WTC11 (cell line): ENCODE results near the gene GNRH2. TPM values are rescaled to one million over a fixed set of nuclear protein-coding genes. Genes with fewer than 3 reads are reported as not detected.
"Not testable (repeated sequence)": the region's sequence is repeated elsewhere in the genome, so short reads cannot be mapped to it uniquely, and the experiment has no call there.

Source experiments
- ATAC-seq: fragments of 200-7000 bp; cut with Tn5 transposase; 2 replicates; pipeline ENCODE4 v1.10.0; 2021; ENCODE audit warnings: mild to moderate bottlenecking, moderate library complexity
- CTCF ChIA-PET: fragments of 300-600 bp; sonication (Branson Sonifier 250); formaldehyde crosslinking; loops from one replicate; lab custom pipeline; 2021; ENCODE audit warnings: antibody characterized with exemption; lab: Charles Lee
- POLR2A ChIA-PET: fragments of 350-600 bp; sonication (Branson Sonifier 250); formaldehyde crosslinking; loops from one replicate; lab custom pipeline; 2021; ENCODE audit warnings: antibody characterized with exemption; lab: Charles Lee
- DNase-seq: peaks from one replicate; pipeline ENCODE4 v3.0.0; 2021; ENCODE audit warnings: low spot score
- H3K27ac Mint-ChIP-seq: 2 replicates; pipeline ENCODE4 v1.8.0; 2021; ENCODE audit warnings: mixed read lengths
- H3K27me3 Mint-ChIP-seq: 2 replicates; pipeline ENCODE4 v1.8.0; 2021; ENCODE audit warnings: low read depth, mild to moderate bottlenecking, moderate library complexity, mixed read lengths
- H3K36me3 Mint-ChIP-seq: 2 replicates; pipeline ENCODE4 v1.8.0; 2021; ENCODE audit warnings: mixed read lengths
- H3K4me1 Mint-ChIP-seq: 2 replicates; pipeline ENCODE4 v1.8.0; 2022; ENCODE audit warnings: mixed read lengths
- H3K4me3 Mint-ChIP-seq: 2 replicates; pipeline ENCODE4 v1.8.0; 2021; ENCODE audit warnings: mild to moderate bottlenecking, moderate library complexity, mixed read lengths
- H3K9me3 Mint-ChIP-seq: 2 replicates; pipeline ENCODE4 v1.8.0; 2021; ENCODE audit warnings: mixed read lengths
- NFATC4 ChIP-seq: fragments of 250-450 bp; sonication (Bioruptor Pico); IDR thresholded peaks from 2 replicates; pipeline ENCODE4 v1.9.0; 2021; ENCODE audit warnings: mild to moderate bottlenecking
- TP53 ChIP-seq: sonication (generic); formaldehyde crosslinking; IDR thresholded peaks from 2 replicates; pipeline ENCODE4 v1.8.1; 2023; ENCODE audit warnings: mild to moderate bottlenecking, missing genetic modification reagents
- ZNF317 ChIP-seq: sonication (generic); formaldehyde crosslinking; IDR thresholded peaks from 2 replicates; pipeline ENCODE4 v1.8.1; 2023; ENCODE audit warnings: low read depth, mild to moderate bottlenecking, moderate library complexity, missing genetic modification reagents, borderline replicate concordance
- total RNA-seq: library from RNA; stranded (reverse); gene quantifications from 3 replicates; pipeline ENCODE4 v1.2.3, GENCODE V29; 2021
- TF ChIP-seq, protein P1 (sequence below): sonication (generic); formaldehyde crosslinking; IDR thresholded peaks from 2 replicates; pipeline ENCODE4 v1.8.1; 2023; ENCODE audit warnings: mild to moderate bottlenecking, missing genetic modification reagents, borderline replicate concordance
- TF ChIP-seq, protein P2 (sequence below): sonication (generic); formaldehyde crosslinking; IDR thresholded peaks from 2 replicates; pipeline ENCODE4 v1.8.0; 2022; ENCODE audit warnings: mild to moderate bottlenecking, missing genetic modification reagents
- TF ChIP-seq, protein P3 (sequence below): fragments of 250-450 bp; sonication (Bioruptor Pico); IDR thresholded peaks from 2 replicates; pipeline ENCODE4 v1.9.0; 2021; ENCODE audit warnings: mild to moderate bottlenecking

GNRH2 gene
- total RNA-seq, 1 experiment from 2014 or later: 1.1 TPM

DNA sequence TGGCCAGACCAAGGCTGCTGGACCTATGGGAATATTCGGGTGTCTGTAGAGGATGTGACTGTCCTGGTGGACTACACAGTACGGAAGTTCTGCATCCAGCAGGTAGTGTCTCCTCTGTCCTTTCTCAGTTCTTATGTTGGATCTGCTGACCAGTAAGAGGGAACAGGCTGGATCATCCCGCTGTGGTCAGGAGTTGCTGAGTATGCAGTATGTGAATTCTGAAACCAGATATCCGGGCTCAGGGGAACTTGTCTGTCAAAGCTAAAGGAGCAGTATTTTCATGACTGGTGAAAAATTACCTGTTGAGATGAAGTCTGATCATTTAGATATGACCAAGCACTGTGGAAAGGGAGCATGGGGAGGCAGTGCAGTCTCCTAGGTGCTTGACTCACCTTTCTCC lies 22.1 kb upstream of the GNRH2 start:
- H3K4me1 Mint-ChIP-seq: no peaks in the 10 kb centered on the region
- no peak for DNase-seq
- POLR2A ChIA-PET: no interaction called here
- no peak for ATAC-seq
- peaks cover 12% of the 10 kb centered on the region for H3K9me3 Mint-ChIP-seq
- CTCF ChIA-PET: interaction anchor here (0.5 kb wide), 1 partner anchor 32 kb away, joined by 3 read pairs; no protein-coding TSS in a partner anchor
- no peak overlapping the region for H3K4me3 Mint-ChIP-seq
- no peak overlapping the region for H3K27ac Mint-ChIP-seq
- no peaks in the 10 kb centered on the region for H3K27me3 Mint-ChIP-seq
- TF ChIP-seq, protein P1, sequence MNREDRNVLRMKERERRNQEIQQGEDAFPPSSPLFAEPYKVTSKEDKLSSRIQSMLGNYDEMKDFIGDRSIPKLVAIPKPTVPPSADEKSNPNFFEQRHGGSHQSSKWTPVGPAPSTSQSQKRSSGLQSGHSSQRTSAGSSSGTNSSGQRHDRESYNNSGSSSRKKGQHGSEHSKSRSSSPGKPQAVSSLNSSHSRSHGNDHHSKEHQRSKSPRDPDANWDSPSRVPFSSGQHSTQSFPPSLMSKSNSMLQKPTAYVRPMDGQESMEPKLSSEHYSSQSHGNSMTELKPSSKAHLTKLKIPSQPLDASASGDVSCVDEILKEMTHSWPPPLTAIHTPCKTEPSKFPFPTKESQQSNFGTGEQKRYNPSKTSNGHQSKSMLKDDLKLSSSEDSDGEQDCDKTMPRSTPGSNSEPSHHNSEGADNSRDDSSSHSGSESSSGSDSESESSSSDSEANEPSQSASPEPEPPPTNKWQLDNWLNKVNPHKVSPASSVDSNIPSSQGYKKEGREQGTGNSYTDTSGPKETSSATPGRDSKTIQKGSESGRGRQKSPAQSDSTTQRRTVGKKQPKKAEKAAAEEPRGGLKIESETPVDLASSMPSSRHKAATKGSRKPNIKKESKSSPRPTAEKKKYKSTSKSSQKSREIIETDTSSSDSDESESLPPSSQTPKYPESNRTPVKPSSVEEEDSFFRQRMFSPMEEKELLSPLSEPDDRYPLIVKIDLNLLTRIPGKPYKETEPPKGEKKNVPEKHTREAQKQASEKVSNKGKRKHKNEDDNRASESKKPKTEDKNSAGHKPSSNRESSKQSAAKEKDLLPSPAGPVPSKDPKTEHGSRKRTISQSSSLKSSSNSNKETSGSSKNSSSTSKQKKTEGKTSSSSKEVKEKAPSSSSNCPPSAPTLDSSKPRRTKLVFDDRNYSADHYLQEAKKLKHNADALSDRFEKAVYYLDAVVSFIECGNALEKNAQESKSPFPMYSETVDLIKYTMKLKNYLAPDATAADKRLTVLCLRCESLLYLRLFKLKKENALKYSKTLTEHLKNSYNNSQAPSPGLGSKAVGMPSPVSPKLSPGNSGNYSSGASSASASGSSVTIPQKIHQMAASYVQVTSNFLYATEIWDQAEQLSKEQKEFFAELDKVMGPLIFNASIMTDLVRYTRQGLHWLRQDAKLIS (CRISPR knock-in tag): no peak
- TF ChIP-seq, protein P2, sequence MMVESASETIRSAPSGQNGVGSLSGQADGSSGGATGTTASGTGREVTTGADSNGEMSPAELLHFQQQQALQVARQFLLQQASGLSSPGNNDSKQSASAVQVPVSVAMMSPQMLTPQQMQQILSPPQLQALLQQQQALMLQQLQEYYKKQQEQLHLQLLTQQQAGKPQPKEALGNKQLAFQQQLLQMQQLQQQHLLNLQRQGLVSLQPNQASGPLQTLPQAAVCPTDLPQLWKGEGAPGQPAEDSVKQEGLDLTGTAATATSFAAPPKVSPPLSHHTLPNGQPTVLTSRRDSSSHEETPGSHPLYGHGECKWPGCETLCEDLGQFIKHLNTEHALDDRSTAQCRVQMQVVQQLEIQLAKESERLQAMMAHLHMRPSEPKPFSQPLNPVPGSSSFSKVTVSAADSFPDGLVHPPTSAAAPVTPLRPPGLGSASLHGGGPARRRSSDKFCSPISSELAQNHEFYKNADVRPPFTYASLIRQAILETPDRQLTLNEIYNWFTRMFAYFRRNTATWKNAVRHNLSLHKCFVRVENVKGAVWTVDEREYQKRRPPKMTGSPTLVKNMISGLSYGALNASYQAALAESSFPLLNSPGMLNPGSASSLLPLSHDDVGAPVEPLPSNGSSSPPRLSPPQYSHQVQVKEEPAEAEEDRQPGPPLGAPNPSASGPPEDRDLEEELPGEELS: no peak
- H3K36me3 Mint-ChIP-seq: peaks cover 72% of the 10 kb centered on the region

DNA sequence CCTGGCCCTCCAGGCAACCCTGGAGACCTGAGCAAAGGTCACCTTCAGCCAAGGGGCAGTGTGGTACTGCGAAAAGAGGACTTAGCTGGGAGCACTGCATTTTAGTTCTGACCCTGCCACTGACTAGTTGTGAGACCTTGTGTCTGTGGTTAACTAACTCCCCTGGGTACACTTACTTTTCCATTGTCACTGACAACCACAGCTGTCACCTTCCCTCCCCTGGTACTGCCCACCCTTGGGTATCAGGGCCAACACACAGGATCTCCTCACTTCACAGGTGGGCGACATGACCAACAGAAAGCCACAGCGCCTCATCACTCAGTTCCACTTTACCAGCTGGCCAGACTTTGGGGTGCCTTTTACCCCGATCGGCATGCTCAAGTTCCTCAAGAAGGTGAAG lies 21.6 kb upstream of the GNRH2 start:
- Mint-ChIP-seq H3K4me3 (no peak overlapping the region), H3K27me3 (no peaks in the 10 kb centered on the region), H3K9me3 (peaks cover 12% of the 10 kb centered on the region), H3K36me3 (peaks cover 72% of the 10 kb centered on the region)
- CTCF ChIA-PET: no interaction called here
- TF ChIP-seq TP53: no peak
- TF ChIP-seq, all 79 proteins: peak for 0
- no peaks in the 10 kb centered on the region for H3K4me1 Mint-ChIP-seq
- POLR2A ChIA-PET: no interaction called here
- DNase-seq (no peak), ATAC-seq (no peak)
- no peak overlapping the region for H3K27ac Mint-ChIP-seq

DNA sequence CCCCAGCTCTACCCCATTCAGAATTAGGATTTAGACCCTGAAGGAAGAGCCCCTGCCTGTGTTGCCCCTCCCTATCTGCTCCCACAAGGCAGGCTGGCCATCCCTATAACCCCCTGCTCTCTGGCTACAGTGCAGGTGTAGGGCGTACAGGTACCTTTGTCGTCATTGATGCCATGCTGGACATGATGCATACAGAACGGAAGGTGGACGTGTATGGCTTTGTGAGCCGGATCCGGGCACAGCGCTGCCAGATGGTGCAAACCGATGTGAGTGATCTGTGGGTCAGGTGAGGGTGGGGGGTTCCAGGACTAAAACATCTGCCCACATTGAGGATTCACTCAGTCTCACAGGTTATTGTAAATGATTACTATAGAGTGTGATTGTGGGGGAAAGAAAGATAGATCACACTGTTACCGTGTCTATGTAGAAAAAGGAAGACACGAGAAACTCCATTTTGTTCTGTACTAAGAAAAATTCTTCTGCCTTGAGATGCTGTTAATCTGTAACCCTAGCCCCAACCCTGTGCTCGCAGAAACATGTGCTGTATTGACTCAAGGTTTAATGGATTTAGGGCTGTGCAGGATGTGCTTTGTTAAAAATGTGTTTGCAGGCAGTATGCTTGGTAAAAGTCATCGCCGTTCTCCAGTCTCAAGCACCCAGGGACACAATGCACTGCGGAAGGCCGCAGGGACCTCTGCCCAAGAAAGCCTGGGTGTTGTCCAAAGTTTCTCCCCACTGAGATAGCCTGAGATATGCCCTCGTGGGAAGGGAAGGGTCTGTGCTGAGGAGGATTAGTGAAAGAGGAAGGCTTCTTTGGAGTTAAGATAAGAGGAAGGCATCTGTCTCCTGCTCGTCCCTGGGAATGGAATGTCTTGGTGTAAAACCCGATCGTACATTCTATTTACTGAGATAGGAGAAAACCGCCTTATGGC lies 20.6 kb upstream of the GNRH2 start:
- H3K27ac Mint-ChIP-seq, H3K27me3 Mint-ChIP-seq, ATAC-seq, H3K9me3 Mint-ChIP-seq, POLR2A ChIA-PET, H3K4me3 Mint-ChIP-seq, H3K4me1 Mint-ChIP-seq, CTCF ChIA-PET, DNase-seq: not testable (repeated sequence)
- H3K36me3 Mint-ChIP-seq: peaks cover 70% of the 10 kb centered on the region

DNA sequence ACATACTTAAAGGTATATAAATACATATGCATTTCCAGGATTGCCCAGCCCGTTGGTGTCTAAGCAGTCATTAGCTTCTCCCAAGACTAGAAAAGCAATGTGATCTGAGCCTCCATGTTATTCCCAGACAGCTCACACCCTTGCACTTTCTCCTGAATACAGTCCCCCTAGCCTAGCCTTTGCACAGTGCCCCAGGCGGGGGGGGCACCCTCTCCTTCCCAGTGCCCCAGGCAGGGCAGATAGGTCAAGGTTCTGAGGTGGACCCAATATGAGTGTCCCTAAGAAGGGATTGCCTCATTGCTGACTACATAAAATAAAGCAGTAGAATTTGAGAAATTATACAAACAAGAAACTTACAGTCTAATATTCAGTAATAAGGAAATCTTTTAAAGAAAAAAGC lies 15.4 kb upstream of the GNRH2 start:
- ChIA-PET POLR2A (no interaction called here), CTCF (no interaction called here)
- no peaks in the 10 kb centered on the region for H3K4me1 Mint-ChIP-seq
- TF ChIP-seq, protein P3, sequence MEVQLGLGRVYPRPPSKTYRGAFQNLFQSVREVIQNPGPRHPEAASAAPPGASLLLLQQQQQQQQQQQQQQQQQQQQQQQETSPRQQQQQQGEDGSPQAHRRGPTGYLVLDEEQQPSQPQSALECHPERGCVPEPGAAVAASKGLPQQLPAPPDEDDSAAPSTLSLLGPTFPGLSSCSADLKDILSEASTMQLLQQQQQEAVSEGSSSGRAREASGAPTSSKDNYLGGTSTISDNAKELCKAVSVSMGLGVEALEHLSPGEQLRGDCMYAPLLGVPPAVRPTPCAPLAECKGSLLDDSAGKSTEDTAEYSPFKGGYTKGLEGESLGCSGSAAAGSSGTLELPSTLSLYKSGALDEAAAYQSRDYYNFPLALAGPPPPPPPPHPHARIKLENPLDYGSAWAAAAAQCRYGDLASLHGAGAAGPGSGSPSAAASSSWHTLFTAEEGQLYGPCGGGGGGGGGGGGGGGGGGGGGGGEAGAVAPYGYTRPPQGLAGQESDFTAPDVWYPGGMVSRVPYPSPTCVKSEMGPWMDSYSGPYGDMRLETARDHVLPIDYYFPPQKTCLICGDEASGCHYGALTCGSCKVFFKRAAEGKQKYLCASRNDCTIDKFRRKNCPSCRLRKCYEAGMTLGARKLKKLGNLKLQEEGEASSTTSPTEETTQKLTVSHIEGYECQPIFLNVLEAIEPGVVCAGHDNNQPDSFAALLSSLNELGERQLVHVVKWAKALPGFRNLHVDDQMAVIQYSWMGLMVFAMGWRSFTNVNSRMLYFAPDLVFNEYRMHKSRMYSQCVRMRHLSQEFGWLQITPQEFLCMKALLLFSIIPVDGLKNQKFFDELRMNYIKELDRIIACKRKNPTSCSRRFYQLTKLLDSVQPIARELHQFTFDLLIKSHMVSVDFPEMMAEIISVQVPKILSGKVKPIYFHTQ (CRISPR knock-in tag): no peak
- no peak for TF ChIP-seq NFATC4 (CRISPR knock-in tag)
- TF ChIP-seq, protein P1 (CRISPR knock-in tag): no peak
- TF ChIP-seq ZNF317 (CRISPR knock-in tag): no peak
- TF ChIP-seq, all 79 proteins: peak for 0
- Mint-ChIP-seq H3K36me3 (peaks cover 51% of the 10 kb centered on the region), H3K4me3 (no peak overlapping the region), H3K9me3 (no peaks in the 10 kb centered on the region), H3K27me3 (no peaks in the 10 kb centered on the region), H3K27ac (no peak overlapping the region)
- ATAC-seq (no peak), DNase-seq (no peak)
